ENCODE measurements around the gene PAOX.
A peak's percentile ranks its signal among the peaks of the same experiment; 100 is the strongest.
"Not testable (repeated sequence)": the region's sequence is repeated elsewhere in the genome, so short reads cannot be mapped to it uniquely, and the experiment has no call there.

PAOX gene

GRCh38 chr10:133365461-133366129, 13.5 kb upstream of the PAOX start:
- no peak overlapping the region for H3K4me3 ChIP-seq (ENCODE audit: low read length)
- no peak for TF ChIP-seq ZNF274 (IDR thresholded peaks at IDR 0.05; ENCODE audit: low read depth, low read length)

- no peak overlapping the region for H3K4me3 ChIP-seq (ENCODE audit: low read length)
- no peak for TF ChIP-seq ZNF274 (IDR thresholded peaks at IDR 0.05; ENCODE audit: low read depth, low read length)
These were observed 13.0 kb upstream of the PAOX start for GRCh38 chr10:133366130-133366478.

GRCh38 chr10:133366751-133367150, 12.3 kb upstream of the PAOX start:
- H3K4me3 ChIP-seq (ENCODE audit: low read length) = no peak overlapping the region
- no peak for TF ChIP-seq ZNF274 (IDR thresholded peaks at IDR 0.05; ENCODE audit: low read depth, low read length)

- not testable (repeated sequence) for H3K4me3 ChIP-seq (ENCODE audit: low read length)
These were observed 11.6 kb upstream of the PAOX start for GRCh38 chr10:133367461-133367860.

GRCh38 chr10:133368153-133368552, 10.9 kb upstream of the PAOX start:
- H3K4me3 ChIP-seq (ENCODE audit: low read length) = no peak overlapping the region
- TF ChIP-seq ZNF274 (IDR thresholded peaks at IDR 0.05; ENCODE audit: low read depth, low read length) = no peak

- no peak overlapping the region for H3K4me3 ChIP-seq (ENCODE audit: low read length)
- no peak for TF ChIP-seq ZNF274 (IDR thresholded peaks at IDR 0.05; ENCODE audit: low read depth, low read length)
These were observed 8.9 kb upstream of the PAOX start for GRCh38 chr10:133370030-133370786.

- H3K4me3 ChIP-seq (ENCODE audit: low read length) = peak overlapping the region; percentile 19
- no peak for TF ChIP-seq ZNF274 (IDR thresholded peaks at IDR 0.05; ENCODE audit: low read depth, low read length)
These were observed 6.6 kb upstream of the PAOX start for GRCh38 chr10:133372507-133372906.

- no peak for TF ChIP-seq ZNF274 (IDR thresholded peaks at IDR 0.05; ENCODE audit: low read depth, low read length)
- peak within 1 kb of the TSS; percentile 70 for H3K4me3 ChIP-seq (ENCODE audit: low read length)
These were observed 5.6 kb upstream of the PAOX start, which contains the start of gene ECHS1 for GRCh38 chr10:133373174-133374090. ECHS1 (minus strand) TSS chr10:133373354; CDS start chr10:133373333, 21 bp downstream.

GRCh38 chr10:133375357-133376115, 3.5 kb upstream of the PAOX start:
- no peak for TF ChIP-seq ZNF274 (IDR thresholded peaks at IDR 0.05; ENCODE audit: low read depth, low read length)
- no peak overlapping the region for H3K4me3 ChIP-seq (ENCODE audit: low read length)

GRCh38 chr10:133376183-133376582, 2.9 kb upstream of the PAOX start:
- H3K4me3 ChIP-seq (ENCODE audit: low read length) = not testable (repeated sequence)

- no peak for TF ChIP-seq ZNF274 (IDR thresholded peaks at IDR 0.05; ENCODE audit: low read depth, low read length)
- no peak overlapping the region for H3K4me3 ChIP-seq (ENCODE audit: low read length)
These were observed 1.8 kb upstream of the PAOX start for GRCh38 chr10:133377025-133377817.

GRCh38 chr10:133377818-133378250, 1.2 kb upstream of the PAOX start:
- peak overlapping the region; percentile 72; the same call in 1 of the 2 replicates for H3K4me3 ChIP-seq (ENCODE audit: low read length)
- no peak for TF ChIP-seq ZNF274 (IDR thresholded peaks at IDR 0.05; ENCODE audit: low read depth, low read length)
